ENCODE measurements around the gene PCDHGA10.

The PCDHGA10 gene

DNA sequence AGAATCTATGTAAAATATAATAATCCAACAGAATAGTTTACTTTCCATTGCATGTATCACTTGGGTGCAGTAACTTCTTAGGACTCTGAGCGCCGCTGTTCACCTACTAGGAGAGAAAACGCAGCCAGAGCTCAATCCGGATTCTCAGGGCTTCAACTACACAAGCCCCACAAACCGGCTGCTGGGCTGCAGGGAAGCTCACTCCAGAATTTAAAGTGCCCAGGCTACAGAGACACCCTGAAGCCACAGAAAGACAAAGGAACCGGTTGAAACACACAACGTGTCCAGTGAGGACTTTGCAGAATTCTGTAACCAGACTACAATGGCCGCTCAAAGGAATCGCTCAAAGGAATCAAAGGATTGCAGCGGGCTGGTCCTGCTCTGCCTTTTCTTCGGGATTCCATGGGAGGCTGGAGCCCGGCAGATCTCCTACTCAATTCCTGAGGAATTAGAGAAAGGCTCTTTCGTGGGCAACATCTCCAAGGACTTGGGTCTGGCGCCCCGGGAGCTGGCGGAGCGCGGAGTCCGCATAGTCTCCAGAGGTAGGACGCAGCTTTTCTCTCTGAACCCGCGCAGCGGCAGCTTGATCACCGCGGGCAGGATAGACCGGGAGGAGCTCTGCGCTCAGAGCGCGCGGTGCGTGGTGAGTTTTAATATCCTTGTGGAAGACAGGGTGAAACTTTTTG, at the start of gene PCDHGA10:
TSS of gene PCDHGA10 (plus strand) at position 134 of the 686 bp plus-strand sequence. CDS start at position 323, 189 bp downstream.
- DNase-seq (ENCODE audit: extremely low spot score): peak; percentile 45
- TF ChIP-seq LEF1 (IDR thresholded peaks at IDR 0.05; ENCODE audit: borderline replicate concordance) (no peak), ELF4 (IDR thresholded peaks at IDR 0.05) (no peak), CTBP1 (IDR thresholded peaks at IDR 0.05; ENCODE audit: borderline replicate concordance) (no peak)
- CTCF ChIA-PET: interaction anchor here (0.7 to 1.7 kb wide), 5 partner anchors 8 to 424 kb away, joined by 3 to 11 read pairs (median 5); partner anchors contain the start of genes PCDHGA11 and TAF7
- POLR2A ChIA-PET: no interaction called here

GRCh38 chr5:141363952-141364660, 48.7 kb upstream of the PCDHGA10 start, which contains the start of gene PCDHGA5:
Gene PCDHGA5 (plus strand): TSS chr5:141364162. CDS start chr5:141364331, 169 bp downstream.
- no peak for DNase-seq (ENCODE audit: extremely low spot score)
- ChIA-PET POLR2A (no interaction called here), CTCF (interaction anchor here (0.6 kb wide), 1 partner anchor 44 kb away, joined by 3 read pairs; no protein-coding TSS in a partner anchor)
- TF ChIP-seq SP1 (IDR thresholded peaks at IDR 0.05): no peak
- no peak for TF ChIP-seq SUZ12 (IDR thresholded peaks at IDR 0.05)
- no peak for TF ChIP-seq BHLHE40 (IDR thresholded peaks at IDR 0.05; ENCODE audit: borderline replicate concordance)
- TF ChIP-seq L3MBTL2 (conservative IDR thresholded peaks at IDR 0.05): no peak
- TF ChIP-seq ELF4 (IDR thresholded peaks at IDR 0.05): no peak
- no peak for TF ChIP-seq ARNT (IDR thresholded peaks at IDR 0.05)
- no peak for TF ChIP-seq LEF1 (IDR thresholded peaks at IDR 0.05; ENCODE audit: borderline replicate concordance)
- TF ChIP-seq FOXA1 (IDR thresholded peaks at IDR 0.05): no peak
- TF ChIP-seq NFRKB (IDR thresholded peaks at IDR 0.05): no peak
- TF ChIP-seq TARDBP (IDR thresholded peaks at IDR 0.05): no peak
- TF ChIP-seq FOXK2 (IDR thresholded peaks at IDR 0.05): no peak
- no peak for TF ChIP-seq ZNF384 (IDR thresholded peaks at IDR 0.05)
- TF ChIP-seq, protein P1, sequence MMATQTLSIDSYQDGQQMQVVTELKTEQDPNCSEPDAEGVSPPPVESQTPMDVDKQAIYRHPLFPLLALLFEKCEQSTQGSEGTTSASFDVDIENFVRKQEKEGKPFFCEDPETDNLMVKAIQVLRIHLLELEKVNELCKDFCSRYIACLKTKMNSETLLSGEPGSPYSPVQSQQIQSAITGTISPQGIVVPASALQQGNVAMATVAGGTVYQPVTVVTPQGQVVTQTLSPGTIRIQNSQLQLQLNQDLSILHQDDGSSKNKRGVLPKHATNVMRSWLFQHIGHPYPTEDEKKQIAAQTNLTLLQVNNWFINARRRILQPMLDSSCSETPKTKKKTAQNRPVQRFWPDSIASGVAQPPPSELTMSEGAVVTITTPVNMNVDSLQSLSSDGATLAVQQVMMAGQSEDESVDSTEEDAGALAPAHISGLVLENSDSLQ (IDR thresholded peaks at IDR 0.05): no peak
- no peak for TF ChIP-seq FOXM1 (IDR thresholded peaks at IDR 0.05; ENCODE audit: borderline replicate concordance)
- no peak for TF ChIP-seq CTBP1 (IDR thresholded peaks at IDR 0.05; ENCODE audit: borderline replicate concordance)
- TF ChIP-seq HDGF (IDR thresholded peaks at IDR 0.05; ENCODE audit: borderline replicate concordance): no peak

DNA sequence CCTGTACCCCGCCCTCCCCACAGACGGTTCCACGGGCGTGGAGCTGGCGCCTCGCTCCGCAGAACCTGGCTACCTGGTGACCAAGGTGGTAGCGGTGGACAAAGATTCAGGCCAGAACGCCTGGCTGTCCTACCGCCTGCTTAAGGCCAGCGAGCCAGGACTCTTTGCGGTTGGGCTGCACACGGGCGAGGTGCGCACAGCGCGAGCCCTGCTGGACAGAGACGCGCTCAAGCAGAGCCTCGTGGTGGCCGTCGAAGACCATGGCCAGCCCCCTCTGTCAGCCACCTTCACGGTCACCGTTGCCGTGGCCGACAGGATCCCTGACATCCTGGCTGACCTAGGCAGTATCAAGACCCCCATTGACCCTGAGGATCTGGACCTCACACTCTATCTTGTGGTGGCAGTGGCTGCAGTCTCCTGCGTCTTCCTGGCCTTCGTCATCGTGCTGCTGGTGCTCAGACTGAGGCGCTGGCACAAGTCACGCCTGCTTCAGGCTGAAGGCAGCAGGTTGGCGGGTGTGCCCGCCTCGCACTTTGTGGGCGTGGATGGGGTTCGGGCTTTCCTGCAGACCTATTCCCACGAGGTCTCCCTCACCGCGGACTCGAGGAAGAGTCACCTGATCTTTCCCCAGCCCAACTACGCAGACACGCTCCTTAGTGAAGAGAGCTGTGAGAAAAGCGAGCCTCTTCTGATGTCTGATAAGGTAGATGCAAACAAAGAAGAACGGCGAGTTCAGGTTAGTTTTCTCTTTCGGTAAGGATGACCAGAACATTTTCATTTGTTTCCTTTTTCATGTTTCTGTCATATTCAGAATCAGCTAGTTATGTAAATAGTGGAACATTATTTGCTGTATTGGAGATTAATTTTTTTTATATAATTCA, 46.5 kb upstream of the PCDHGA10 start:
- DNase-seq (ENCODE audit: extremely low spot score): no peak
- CTCF ChIA-PET: no interaction called here
- TF ChIP-seq FOXA1 (IDR thresholded peaks at IDR 0.05): no peak
- TF ChIP-seq FOXM1 (IDR thresholded peaks at IDR 0.05; ENCODE audit: borderline replicate concordance): no peak
- TF ChIP-seq L3MBTL2 (conservative IDR thresholded peaks at IDR 0.05): no peak
- no peak for TF ChIP-seq ARNT (IDR thresholded peaks at IDR 0.05)
- no peak for TF ChIP-seq TARDBP (IDR thresholded peaks at IDR 0.05)
- no peak for TF ChIP-seq SP1 (IDR thresholded peaks at IDR 0.05)
- TF ChIP-seq CTBP1 (IDR thresholded peaks at IDR 0.05; ENCODE audit: borderline replicate concordance): no peak
- POLR2A ChIA-PET: no interaction called here

DNA sequence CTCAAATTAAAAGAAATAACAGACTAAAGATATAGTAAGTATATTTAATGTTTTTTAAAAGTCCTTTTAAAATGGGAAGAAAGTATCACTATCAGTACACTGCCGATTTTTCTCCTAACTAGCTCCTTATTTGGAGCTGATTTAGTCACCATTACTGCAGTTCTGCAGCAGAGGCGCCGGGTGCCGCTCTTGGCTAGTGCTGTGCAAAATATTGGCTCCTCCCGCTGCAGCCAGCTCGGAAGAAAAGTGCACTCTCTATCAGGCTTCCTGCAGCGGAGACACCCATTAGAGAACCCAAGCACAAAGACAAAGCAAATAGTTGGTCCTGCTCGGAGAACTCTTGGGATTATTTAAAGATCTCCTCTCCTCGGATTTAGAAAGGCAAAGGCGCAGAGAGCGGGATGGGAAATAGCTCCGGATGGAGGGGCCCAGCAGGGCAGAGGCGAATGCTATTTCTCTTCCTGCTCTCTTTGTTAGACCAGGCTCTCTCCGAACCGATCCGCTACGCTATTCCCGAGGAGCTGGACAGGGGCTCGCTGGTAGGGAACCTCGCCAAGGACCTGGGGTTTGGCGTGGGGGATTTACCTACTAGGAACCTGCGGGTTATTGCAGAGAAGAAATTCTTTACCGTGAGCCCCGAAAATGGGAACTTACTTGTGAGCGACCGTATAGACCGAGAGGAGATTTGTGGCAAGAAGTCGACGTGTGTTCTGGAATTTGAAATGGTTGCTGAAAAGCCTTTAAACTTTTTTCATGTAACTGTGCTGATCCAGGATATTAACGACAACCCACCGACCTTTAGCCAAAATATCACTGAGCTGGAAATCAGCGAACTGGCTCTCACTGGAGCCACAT, 42.6 kb upstream of the PCDHGA10 start, which contains the start of gene PCDHGB3:
TSS of gene PCDHGB3 (plus strand) at position 249 of the 855 bp plus-strand sequence. CDS start at position 402, 153 bp downstream.
- DNase-seq (ENCODE audit: extremely low spot score): peak; percentile 48
- CTCF ChIA-PET: interaction anchor here (0.6 to 1.7 kb wide), 4 partner anchors 51 to 194 kb away, joined by 3 to 6 read pairs (median 4); partner anchors contain the start of gene PCDHGA11
- TF ChIP-seq LEF1 (IDR thresholded peaks at IDR 0.05; ENCODE audit: borderline replicate concordance): no peak
- TF ChIP-seq TARDBP (IDR thresholded peaks at IDR 0.05): no peak
- no peak for TF ChIP-seq BHLHE40 (IDR thresholded peaks at IDR 0.05; ENCODE audit: borderline replicate concordance)
- no peak for TF ChIP-seq FOXA1 (IDR thresholded peaks at IDR 0.05)
- no peak for TF ChIP-seq NFRKB (IDR thresholded peaks at IDR 0.05)
- no peak for TF ChIP-seq L3MBTL2 (conservative IDR thresholded peaks at IDR 0.05)
- no peak for TF ChIP-seq SUZ12 (IDR thresholded peaks at IDR 0.05)
- TF ChIP-seq ELF4 (IDR thresholded peaks at IDR 0.05): no peak
- no peak for TF ChIP-seq HDGF (IDR thresholded peaks at IDR 0.05; ENCODE audit: borderline replicate concordance)
- no peak for TF ChIP-seq CTBP1 (IDR thresholded peaks at IDR 0.05; ENCODE audit: borderline replicate concordance)
- TF ChIP-seq SP1 (IDR thresholded peaks at IDR 0.05): no peak
- TF ChIP-seq FOXM1 (IDR thresholded peaks at IDR 0.05; ENCODE audit: borderline replicate concordance): no peak
- TF ChIP-seq, protein P1 (IDR thresholded peaks at IDR 0.05): no peak
- POLR2A ChIA-PET: no interaction called here

Data from HEK293T (cell line).